HepG2 (cell line): ENCODE measurements around the gene C11orf58. TPM values are rescaled to one million over a fixed set of nuclear protein-coding genes. Genes with fewer than 3 reads are reported as not detected.

ENCODE experiments used
- ADNP ChIP-seq: sonication (generic); formaldehyde crosslinking; IDR thresholded peaks from 2 replicates; pipeline ENCODE4 v1.4.0; 2020; ENCODE audit warnings: missing genetic modification reagents
- ATF7 ChIP-seq, 2 experiments: fragments of 450-650 bp in 1 of 2; sonication (generic) in 1 of 2; formaldehyde crosslinking in 1 of 2; IDR thresholded peaks; 2 replicates each; pipeline versions ENCODE4 v1.4.0 to v1.6.1; 2016 to 2020; ENCODE audit warnings: antibody characterized with exemption in 1 of 2, mild to moderate bottlenecking in 1 of 2, missing genetic modification reagents in 1 of 2
- CBFB ChIP-seq: sonication (generic); formaldehyde crosslinking; IDR thresholded peaks from 2 replicates; pipeline ENCODE4 v1.4.0; 2020; ENCODE audit warnings: missing genetic modification reagents
- CENPX ChIP-seq: sonication (generic); formaldehyde crosslinking; IDR thresholded peaks from 2 replicates; pipeline ENCODE4 v1.9.0; 2021; ENCODE audit warnings: mild to moderate bottlenecking, missing genetic modification reagents, moderate library complexity
- FOXC1 ChIP-seq: sonication (generic); formaldehyde crosslinking; IDR thresholded peaks from 2 replicates; pipeline ENCODE4 v1.8.0; 2022; ENCODE audit warnings: mild to moderate bottlenecking, missing genetic modification reagents, borderline replicate concordance
- HOXA9 ChIP-seq: sonication (generic); formaldehyde crosslinking; IDR thresholded peaks from 2 replicates; pipeline ENCODE4 v1.8.1; 2022; ENCODE audit warnings: missing genetic modification reagents, mild to moderate bottlenecking, moderate library complexity, borderline replicate concordance
- NAIF1 ChIP-seq: sonication (generic); formaldehyde crosslinking; IDR thresholded peaks from 2 replicates; pipeline ENCODE4 v1.5.0; 2020; ENCODE audit warnings: mild to moderate bottlenecking, missing genetic modification reagents, borderline replicate concordance
- NRL ChIP-seq: sonication (generic); formaldehyde crosslinking; IDR thresholded peaks from 2 replicates; pipeline ENCODE4 v1.5.0; 2020; ENCODE audit warnings: missing genetic modification reagents, mild to moderate bottlenecking, moderate library complexity, borderline replicate concordance
- PITX1 ChIP-seq: sonication (generic); formaldehyde crosslinking; IDR thresholded peaks from 2 replicates; pipeline ENCODE4 v1.5.1; 2020; ENCODE audit warnings: mild to moderate bottlenecking, missing genetic modification reagents
- POLR2AphosphoS5 ChIP-seq: IDR thresholded peaks from 2 replicates; pipeline ENCODE4 v1.6.1; 2012; ENCODE audit warnings: low read depth, low read length
- SAFB2 ChIP-seq: sonication (generic); formaldehyde crosslinking; IDR thresholded peaks from 2 replicates; pipeline ENCODE4 v1.5.1; 2020; ENCODE audit warnings: missing genetic modification reagents, low read depth, mild to moderate bottlenecking, borderline replicate concordance
- SRSF9 ChIP-seq: fragments of 200-400 bp; formaldehyde crosslinking; IDR thresholded peaks from 2 replicates; pipeline ENCODE4 v1.6.1; 2018; ENCODE audit warnings: borderline replicate concordance, mild to moderate bottlenecking, low read depth, low read length; ENCODE audit not compliant: insufficient read depth, poor library complexity, severe bottlenecking
- ZFP90 ChIP-seq: sonication (generic); formaldehyde crosslinking; IDR thresholded peaks from 2 replicates; pipeline ENCODE4 v1.8.0; 2022; ENCODE audit warnings: missing genetic modification reagents, mild to moderate bottlenecking, inconsistent platforms, borderline replicate concordance
- ZMYM4 ChIP-seq: sonication (generic); formaldehyde crosslinking; IDR thresholded peaks from 2 replicates; pipeline ENCODE4 v1.8.1; 2023; ENCODE audit warnings: mild to moderate bottlenecking, missing genetic modification reagents
- ZNF180 ChIP-seq: sonication (generic); formaldehyde crosslinking; IDR thresholded peaks from 2 replicates; pipeline ENCODE4 v1.4.0; 2020; ENCODE audit warnings: low read depth, missing genetic modification reagents, borderline replicate concordance
- ZNF326 ChIP-seq: sonication (generic); formaldehyde crosslinking; IDR thresholded peaks from 2 replicates; pipeline ENCODE4 v1.4.0; 2020; ENCODE audit warnings: missing genetic modification reagents, borderline replicate concordance
- ZNF331 ChIP-seq: sonication (generic); formaldehyde crosslinking; IDR thresholded peaks from 2 replicates; pipeline ENCODE4 v1.4.0; 2020; ENCODE audit warnings: missing genetic modification reagents
- ZNF747 ChIP-seq: sonication (generic); formaldehyde crosslinking; IDR thresholded peaks from 2 replicates; pipeline ENCODE4 v1.8.1; 2023; ENCODE audit warnings: missing genetic modification reagents, mild to moderate bottlenecking, borderline replicate concordance
- ZNF790 ChIP-seq: sonication (generic); formaldehyde crosslinking; IDR thresholded peaks from 2 replicates; pipeline ENCODE4 v1.8.0; 2022; ENCODE audit warnings: missing genetic modification reagents, mild to moderate bottlenecking, borderline replicate concordance
- polyA plus RNA-seq, 8 experiments: library from polyadenylated mRNA; depleted of rRNA in 3 of 8; stranded (reverse) in 7 of 8; unstranded in 1 of 8; fragments of >200 nt; fragmentation: Illumina TruSeq in 4 of 8; extraction: Trizol in 4 of 8; gene quantifications; 2 replicates each; pipeline versions ENCODE4 v1.2.1 to v1.2.3, GENCODE V29; 2011 to 2016; ENCODE audit warnings: low read depth in 4 of 8, missing spikeins in 1 of 8, mixed read lengths in 1 of 8; ENCODE audit not compliant: insufficient read depth in 1 of 8
- total RNA-seq, 5 experiments: library from RNA; depleted of rRNA; stranded (reverse); fragments of >200 nt; fragmentation: Illumina TruSeq; extraction: Trizol; gene quantifications; 2 replicates each; pipeline ENCODE4 v1.2.3, GENCODE V29; 2016; ENCODE audit warnings: low read depth in 1 of 5
- TF ChIP-seq, protein P1 (sequence below): sonication (generic); formaldehyde crosslinking; IDR thresholded peaks from 2 replicates; pipeline ENCODE4 v1.4.0; 2020; ENCODE audit warnings: mild to moderate bottlenecking, missing genetic modification reagents
- TF ChIP-seq, protein P2 (sequence below): sonication (generic); formaldehyde crosslinking; IDR thresholded peaks from 2 replicates; pipeline ENCODE4 v1.8.0; 2022; ENCODE audit warnings: mild to moderate bottlenecking, missing genetic modification reagents, borderline replicate concordance
- TF ChIP-seq, protein P3 (sequence below): sonication (generic); formaldehyde crosslinking; IDR thresholded peaks from 2 replicates; pipeline ENCODE4 v1.5.0; 2020; ENCODE audit warnings: missing genetic modification reagents
- TF ChIP-seq, protein P4 (sequence below): sonication (generic); formaldehyde crosslinking; IDR thresholded peaks from 2 replicates; pipeline ENCODE4 v1.4.0; 2020; ENCODE audit warnings: missing genetic modification reagents, low read depth, mild to moderate bottlenecking, borderline replicate concordance

Gene C11orf58
- total and polyA plus RNA-seq, 2 of the 13 experiments (the other 11 are each of a cell fraction or from before 2014, with no cell fraction given) = 83.8 to 167 TPM

DNA sequence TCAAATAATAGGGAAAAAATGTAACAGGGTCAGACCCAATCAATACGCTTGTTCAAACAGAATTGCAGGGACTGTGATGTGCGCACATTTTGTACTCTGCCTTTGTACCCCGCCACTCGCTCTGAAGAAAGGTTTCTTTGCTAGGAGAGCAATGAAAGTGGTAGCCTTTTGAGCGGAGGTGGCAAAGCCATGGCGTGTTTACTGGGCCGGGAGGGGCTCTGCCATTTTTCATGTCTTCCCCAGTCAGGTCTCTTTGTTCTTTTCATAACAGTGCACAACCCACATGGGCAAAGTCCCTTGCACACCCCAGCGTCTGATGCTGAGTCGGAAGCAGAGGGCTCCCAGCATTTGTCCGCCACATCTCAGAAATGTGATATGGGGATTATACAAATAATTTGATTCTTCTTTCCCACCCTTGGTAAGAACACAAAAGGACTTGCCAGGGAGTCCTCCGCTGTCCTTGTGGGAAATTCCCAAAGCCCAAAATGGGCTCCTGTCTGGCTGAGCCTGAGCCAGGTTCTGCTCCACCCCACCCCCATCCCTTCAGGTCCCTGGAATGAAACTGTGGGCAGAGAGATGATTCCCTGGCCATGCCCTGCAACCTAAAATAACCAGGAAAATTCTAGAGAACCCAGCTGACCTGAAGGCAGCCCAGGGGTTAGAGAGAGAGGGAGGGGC lies 36.6 kb downstream of the C11orf58 start (continued):
- TF ChIP-seq, protein P1, sequence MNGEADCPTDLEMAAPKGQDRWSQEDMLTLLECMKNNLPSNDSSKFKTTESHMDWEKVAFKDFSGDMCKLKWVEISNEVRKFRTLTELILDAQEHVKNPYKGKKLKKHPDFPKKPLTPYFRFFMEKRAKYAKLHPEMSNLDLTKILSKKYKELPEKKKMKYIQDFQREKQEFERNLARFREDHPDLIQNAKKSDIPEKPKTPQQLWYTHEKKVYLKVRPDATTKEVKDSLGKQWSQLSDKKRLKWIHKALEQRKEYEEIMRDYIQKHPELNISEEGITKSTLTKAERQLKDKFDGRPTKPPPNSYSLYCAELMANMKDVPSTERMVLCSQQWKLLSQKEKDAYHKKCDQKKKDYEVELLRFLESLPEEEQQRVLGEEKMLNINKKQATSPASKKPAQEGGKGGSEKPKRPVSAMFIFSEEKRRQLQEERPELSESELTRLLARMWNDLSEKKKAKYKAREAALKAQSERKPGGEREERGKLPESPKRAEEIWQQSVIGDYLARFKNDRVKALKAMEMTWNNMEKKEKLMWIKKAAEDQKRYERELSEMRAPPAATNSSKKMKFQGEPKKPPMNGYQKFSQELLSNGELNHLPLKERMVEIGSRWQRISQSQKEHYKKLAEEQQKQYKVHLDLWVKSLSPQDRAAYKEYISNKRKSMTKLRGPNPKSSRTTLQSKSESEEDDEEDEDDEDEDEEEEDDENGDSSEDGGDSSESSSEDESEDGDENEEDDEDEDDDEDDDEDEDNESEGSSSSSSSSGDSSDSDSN (CRISPR knock-in tag) = no peak
- TF ChIP-seq ZMYM4 = no peak
- TF ChIP-seq, protein P2, sequence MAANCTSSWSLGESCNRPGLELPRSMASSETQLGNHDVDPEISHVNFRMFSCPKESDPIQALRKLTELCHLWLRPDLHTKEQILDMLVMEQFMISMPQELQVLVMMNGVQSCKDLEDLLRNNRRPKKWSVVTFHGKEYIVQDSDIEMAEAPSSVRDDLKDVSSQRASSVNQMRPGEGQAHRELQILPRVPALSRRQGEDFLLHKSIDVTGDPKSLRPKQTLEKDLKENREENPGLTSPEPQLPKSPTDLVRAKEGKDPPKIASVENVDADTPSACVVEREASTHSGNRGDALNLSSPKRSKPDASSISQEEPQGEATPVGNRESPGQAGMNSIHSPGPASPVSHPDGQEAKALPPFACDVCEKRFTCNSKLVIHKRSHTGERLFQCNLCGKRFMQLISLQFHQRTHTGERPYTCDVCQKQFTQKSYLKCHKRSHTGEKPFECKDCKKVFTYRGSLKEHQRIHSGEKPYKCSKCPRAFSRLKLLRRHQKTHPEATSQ (CRISPR knock-in tag) = no peak
- TF ChIP-seq ZNF747 (CRISPR knock-in tag) = no peak
- no peak for TF ChIP-seq NRL (CRISPR knock-in tag)
- no peak for TF ChIP-seq SAFB2 (CRISPR knock-in tag)
- TF ChIP-seq NAIF1 (CRISPR knock-in tag) = no peak
- 0 out of 2 replicates have a peak, but pooled peaks have one; percentile 26 for TF ChIP-seq PITX1 (CRISPR knock-in tag)
- no peak for TF ChIP-seq CENPX (CRISPR knock-in tag)
- TF ChIP-seq ADNP (CRISPR knock-in tag) = no peak
- no peak for TF ChIP-seq ZNF331
- TF ChIP-seq POLR2AphosphoS5 = no peak
- TF ChIP-seq SRSF9 = no peak
- TF ChIP-seq ZNF180 (CRISPR knock-in tag) = no peak
- TF ChIP-seq, protein P3, sequence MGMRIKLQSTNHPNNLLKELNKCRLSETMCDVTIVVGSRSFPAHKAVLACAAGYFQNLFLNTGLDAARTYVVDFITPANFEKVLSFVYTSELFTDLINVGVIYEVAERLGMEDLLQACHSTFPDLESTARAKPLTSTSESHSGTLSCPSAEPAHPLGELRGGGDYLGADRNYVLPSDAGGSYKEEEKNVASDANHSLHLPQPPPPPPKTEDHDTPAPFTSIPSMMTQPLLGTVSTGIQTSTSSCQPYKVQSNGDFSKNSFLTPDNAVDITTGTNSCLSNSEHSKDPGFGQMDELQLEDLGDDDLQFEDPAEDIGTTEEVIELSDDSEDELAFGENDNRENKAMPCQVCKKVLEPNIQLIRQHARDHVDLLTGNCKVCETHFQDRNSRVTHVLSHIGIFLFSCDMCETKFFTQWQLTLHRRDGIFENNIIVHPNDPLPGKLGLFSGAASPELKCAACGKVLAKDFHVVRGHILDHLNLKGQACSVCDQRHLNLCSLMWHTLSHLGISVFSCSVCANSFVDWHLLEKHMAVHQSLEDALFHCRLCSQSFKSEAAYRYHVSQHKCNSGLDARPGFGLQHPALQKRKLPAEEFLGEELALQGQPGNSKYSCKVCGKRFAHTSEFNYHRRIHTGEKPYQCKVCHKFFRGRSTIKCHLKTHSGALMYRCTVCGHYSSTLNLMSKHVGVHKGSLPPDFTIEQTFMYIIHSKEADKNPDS (CRISPR knock-in tag) = no peak
- TF ChIP-seq ZFP90 (CRISPR knock-in tag) = no peak
- TF ChIP-seq HOXA9 = no peak
- TF ChIP-seq ZNF790 (CRISPR knock-in tag) = no peak
- TF ChIP-seq CBFB (CRISPR knock-in tag) = no peak
- TF ChIP-seq, protein P4, sequence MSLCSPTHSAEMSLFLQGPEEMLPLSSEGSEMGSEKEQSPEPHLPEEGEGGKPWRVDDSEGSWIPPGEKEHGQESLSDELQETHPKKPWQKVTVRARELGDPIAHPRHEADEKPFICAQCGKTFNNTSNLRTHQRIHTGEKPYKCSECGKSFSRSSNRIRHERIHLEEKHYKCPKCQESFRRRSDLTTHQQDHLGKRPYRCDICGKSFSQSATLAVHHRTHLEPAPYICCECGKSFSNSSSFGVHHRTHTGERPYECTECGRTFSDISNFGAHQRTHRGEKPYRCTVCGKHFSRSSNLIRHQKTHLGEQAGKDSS (CRISPR knock-in tag) = no peak
- no peak for TF ChIP-seq FOXC1
- TF ChIP-seq ATF7 (IDR thresholded peaks at IDR 0.05) = no peak
- no peak for TF ChIP-seq ATF7 (CRISPR knock-in tag; IDR thresholded peaks at IDR 0.05)
- TF ChIP-seq ZNF326 = no peak
